UCSD-AML1 (cell line): Measurements from ENCODE around the gene SMARCD3.

ENCODE experiments used
- DNase-seq: peaks from one replicate; lab custom pipeline; 2025; ENCODE audit not compliant: unreplicated experiment; lab: John Stamatoyannopoulos, UW

Gene SMARCD3

GRCh38 chr7:151249034-151249731 is 689 bp upstream of the SMARCD3 start:
- DNase-seq: peak; percentile 21

GRCh38 chr7:151247611-151248345 is 716 bp downstream of the SMARCD3 start:
- no peak for DNase-seq

GRCh38 chr7:151246851-151247580 is 1.5 kb downstream of the SMARCD3 start:
- DNase-seq: no peak

- DNase-seq: no peak
These were observed 2.2 kb downstream of the SMARCD3 start for GRCh38 chr7:151246102-151246850.

GRCh38 chr7:151245360-151246101 is 3.0 kb downstream of the SMARCD3 start:
- peak; percentile 42 for DNase-seq

- DNase-seq: no peak
These were observed 3.6 kb downstream of the SMARCD3 start for GRCh38 chr7:151244841-151245346.

- peak; percentile 19 for DNase-seq
These were observed 4.2 kb downstream of the SMARCD3 start for GRCh38 chr7:151244196-151244840.

- DNase-seq: no peak
These were observed 4.9 kb downstream of the SMARCD3 start for GRCh38 chr7:151243408-151244195.

- DNase-seq: no peak
These were observed 5.5 kb downstream of the SMARCD3 start for GRCh38 chr7:151243045-151243349.

- DNase-seq: no peak
These were observed 6.1 kb downstream of the SMARCD3 start for GRCh38 chr7:151242159-151243044.

- DNase-seq: no peak
These were observed 6.8 kb downstream of the SMARCD3 start for GRCh38 chr7:151241755-151242096.

GRCh38 chr7:151240942-151241754 is 7.3 kb downstream of the SMARCD3 start:
- no peak for DNase-seq

- DNase-seq: no peak
These were observed 8.0 kb downstream of the SMARCD3 start for GRCh38 chr7:151240536-151240935.

GRCh38 chr7:151239837-151240459 is 8.5 kb downstream of the SMARCD3 start:
- no peak for DNase-seq

GRCh38 chr7:151238924-151239836 is 9.3 kb downstream of the SMARCD3 start:
- DNase-seq: no peak
